ENCODE data around the gene APBB2.

DNA sequence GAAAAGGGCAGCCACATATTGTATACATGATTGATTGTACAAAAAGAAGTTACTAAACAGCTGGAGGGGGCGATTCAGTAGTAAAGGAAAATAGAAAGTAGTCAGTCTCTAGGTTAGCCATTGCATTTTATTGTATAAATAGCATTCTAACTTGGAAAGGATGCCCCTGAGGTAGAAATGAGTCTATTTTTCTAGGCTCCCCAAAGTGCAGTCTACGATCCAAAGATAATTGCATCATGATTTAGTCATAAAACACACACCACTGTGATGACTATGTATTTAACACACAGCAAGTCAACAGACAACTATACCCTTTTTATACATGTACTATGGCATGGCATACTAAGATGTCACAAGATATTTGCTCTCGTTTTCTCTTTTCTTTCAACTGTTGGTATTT, 204.9 kb downstream of the APBB2 start:
- TF ChIP-seq EZH2 (IDR thresholded peaks at IDR 0.05; ENCODE audit: insufficient read depth, poor library complexity, severe bottlenecking) (no peak), EZH2phosphoT487 (IDR thresholded peaks at IDR 0.05; ENCODE audit: insufficient read depth, low read depth) (no peak)
